ENCODE measurements around the gene FBXO45.

DNA sequence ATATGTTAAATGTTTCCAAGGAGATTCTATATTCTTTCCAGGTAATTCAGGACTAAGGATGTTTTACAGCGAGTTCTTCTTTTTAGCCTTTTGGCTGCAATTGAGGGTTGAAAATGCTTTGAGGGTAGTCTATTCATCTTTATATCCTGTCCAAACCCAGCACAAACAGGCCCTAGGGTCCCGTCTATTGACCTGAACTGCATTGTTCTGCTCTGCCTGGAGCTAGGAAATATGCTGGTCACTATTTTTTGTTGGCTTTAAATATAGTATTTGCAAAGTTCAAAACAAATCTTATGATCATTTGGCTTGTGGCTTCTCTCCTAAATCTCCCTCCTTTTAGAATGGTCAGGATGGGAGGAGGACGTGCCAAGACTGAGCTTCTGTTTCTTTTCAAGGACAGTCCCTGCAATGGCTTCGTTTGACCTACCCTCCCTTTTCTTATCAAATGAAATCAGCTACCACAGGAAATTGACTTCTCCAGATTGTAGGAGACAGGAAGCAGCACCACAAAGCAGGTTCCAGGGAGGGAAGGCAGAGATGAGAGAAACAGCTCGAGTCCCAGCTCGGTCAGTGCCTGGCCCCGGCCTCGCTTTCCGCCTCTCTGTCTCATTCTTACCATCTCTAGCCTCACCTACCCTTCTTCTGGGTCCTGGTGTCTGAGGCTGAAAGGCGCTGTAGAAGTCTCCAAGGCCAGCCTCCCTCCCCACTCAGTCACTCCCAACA, 43.5 kb downstream of the FBXO45 start:
- TF ChIP-seq, protein P1, sequence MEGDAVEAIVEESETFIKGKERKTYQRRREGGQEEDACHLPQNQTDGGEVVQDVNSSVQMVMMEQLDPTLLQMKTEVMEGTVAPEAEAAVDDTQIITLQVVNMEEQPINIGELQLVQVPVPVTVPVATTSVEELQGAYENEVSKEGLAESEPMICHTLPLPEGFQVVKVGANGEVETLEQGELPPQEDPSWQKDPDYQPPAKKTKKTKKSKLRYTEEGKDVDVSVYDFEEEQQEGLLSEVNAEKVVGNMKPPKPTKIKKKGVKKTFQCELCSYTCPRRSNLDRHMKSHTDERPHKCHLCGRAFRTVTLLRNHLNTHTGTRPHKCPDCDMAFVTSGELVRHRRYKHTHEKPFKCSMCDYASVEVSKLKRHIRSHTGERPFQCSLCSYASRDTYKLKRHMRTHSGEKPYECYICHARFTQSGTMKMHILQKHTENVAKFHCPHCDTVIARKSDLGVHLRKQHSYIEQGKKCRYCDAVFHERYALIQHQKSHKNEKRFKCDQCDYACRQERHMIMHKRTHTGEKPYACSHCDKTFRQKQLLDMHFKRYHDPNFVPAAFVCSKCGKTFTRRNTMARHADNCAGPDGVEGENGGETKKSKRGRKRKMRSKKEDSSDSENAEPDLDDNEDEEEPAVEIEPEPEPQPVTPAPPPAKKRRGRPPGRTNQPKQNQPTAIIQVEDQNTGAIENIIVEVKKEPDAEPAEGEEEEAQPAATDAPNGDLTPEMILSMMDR (IDR thresholded peaks at IDR 0.05), result no peak
- TF ChIP-seq POLR2A (IDR thresholded peaks at IDR 0.05), result no peak
